Left renal pelvis (tissue), 4 donors: Measurements from ENCODE around the gene SYNJ2BP. TPM values are rescaled to one million over a fixed set of nuclear protein-coding genes. Genes with fewer than 3 reads are reported as not detected.

Experiments used
- DNase-seq, 4 donors: peaks; one replicate each; pipeline ENCODE4 v3.0.0-alpha.2; 2013; ENCODE audit warnings: low read depth in 4 of 4, low spot score in 3 of 4
- polyA plus RNA-seq, 4 donors: library from polyadenylated mRNA; unstranded; fragments of 120-200 nt; gene quantifications; one replicate each; pipeline ENCODE4 v1.2.1, GENCODE V29; 2013; ENCODE audit not compliant: insufficient read length in 4 of 4

Gene SYNJ2BP
- polyA plus RNA-seq, 4 donors, result 25.2 to 44.2 (median 42.3) TPM

DNA sequence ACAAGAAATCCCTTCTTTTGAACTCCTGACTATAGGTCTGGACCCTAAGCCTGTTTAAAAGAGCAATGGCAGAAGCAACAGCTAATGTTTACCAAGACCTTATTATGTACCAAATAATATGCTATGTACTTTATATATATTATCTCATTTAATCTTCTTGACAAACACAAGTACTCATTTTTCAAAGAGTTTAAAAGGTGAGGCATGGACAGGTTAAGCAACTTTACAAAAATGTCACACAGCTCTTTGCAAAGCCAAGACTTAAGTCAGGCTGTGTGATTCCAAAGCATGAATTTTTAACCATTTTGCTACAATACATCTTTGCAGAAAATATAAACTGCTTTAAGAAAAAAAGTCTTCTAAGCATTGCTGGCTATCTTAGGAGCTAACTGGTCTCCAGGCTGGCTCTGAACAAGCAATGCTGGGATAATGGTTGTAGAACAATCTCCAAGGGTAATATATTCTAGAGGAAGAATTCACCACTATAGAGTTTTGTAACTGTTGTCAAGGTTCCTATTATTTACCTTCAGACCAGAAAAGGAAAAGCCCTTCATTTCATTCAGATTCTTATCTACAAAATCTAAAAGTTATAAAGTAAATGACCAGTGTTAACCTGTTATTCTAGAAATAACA is 22.1 kb downstream of the SYNJ2BP start:
- no peak for DNase-seq

DNA sequence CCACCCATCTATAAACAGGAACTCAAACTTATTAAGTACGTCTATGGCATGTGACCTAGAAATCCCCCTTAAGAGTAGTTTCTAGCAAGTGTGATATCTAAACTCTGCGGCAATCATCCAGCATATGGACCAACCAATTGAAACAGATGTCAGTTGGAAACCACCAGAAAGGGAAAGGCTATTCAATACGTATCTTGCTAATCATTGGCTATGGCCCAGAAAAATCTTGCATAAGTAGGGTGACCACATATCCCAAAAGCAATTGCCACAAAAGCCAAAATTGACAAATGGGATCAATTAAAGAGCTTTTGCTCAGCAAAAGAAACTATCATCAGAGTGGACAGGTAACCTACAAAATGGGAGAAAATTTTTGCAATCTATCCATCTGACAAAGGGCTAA is 24.2 kb downstream of the SYNJ2BP start:
- no peak for DNase-seq

DNA sequence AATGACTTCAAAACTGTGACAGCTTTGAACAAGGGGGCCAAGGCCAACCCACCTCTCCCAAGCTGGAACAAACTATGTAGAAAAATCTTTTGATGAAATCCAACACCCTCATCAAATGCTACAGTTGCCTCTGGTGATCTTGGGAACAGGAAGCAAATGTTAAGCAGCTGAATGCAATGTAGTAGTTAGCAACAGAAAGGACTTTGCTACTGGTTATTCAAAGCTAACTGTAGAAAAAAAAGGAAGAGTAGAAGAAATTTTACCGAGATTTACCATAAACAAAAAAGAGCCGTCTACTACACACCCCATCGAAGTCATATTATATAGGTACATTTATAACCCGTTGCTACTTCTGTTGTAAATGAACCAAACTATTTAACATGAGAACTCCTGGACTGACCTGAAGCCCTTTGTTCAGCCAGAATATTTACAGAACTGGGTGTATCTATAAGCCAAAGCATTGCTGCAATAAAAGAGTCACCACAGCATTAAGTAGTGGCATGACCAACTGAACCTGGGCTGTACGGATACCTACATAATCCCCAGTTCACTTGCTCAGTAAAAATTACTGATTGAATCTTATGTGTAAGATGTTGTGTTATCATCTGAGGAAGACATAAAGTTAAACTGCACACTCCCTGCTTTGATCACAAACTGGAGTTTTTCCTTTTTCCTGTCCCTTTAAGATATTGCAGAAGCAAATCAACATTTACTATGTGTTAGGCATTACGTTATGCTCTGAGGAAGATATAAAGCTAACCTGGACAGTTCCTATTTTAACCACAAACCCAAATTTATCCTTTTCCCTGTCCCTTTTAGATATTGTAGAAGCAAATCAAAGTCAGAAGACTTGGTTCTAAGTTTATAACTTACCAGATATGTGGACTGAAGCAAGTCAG is 25.1 kb downstream of the SYNJ2BP start:
- DNase-seq, result no peak

DNA sequence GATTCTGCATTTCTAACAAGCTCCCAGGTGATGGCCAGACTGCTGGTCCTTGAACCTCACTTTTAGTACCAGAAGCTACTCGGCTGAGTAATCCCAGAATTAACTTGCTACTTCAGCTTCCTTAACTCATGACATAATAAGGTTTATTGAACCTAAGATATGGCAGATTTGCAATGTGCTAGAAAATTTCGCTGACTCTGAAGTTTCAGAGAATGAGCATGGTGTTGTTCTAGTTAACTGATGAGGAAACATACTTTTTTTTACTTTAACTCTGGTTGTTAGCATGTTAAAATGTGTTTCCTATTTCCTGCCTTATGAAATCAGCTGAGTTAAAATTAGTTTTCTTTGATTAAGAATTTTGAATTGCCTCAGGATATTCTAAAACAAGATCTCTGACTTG is 34.4 kb downstream of the SYNJ2BP start:
- DNase-seq, result no peak

GRCh38 chr14:70380824-70381223 is 36.1 kb downstream of the SYNJ2BP start:
- no peak for DNase-seq

DNA sequence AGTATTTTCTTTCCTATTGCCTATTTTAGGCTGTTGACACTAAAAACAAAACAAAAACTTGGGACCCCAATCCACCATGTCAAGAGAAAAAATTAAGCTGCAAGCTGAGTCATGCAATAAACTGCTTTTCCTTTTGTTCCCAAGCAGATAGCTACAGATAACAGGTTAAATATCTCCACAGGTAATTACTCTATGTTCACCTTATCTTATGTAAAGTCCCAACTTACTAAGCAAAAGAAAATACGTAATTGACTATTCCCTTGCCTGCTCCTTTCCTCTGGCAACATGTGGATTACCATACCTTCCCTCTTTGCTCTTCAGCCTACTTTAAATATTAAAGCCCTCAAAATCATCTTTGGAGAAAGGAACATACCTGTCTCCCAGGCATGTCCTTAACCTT is 38.2 kb downstream of the SYNJ2BP start:
- no peak for DNase-seq

Other genes starting within 250 kb of the SYNJ2BP start
- gene SLC8A3, start 228.1 kb downstream of the SYNJ2BP start, polyA plus RNA-seq, result under 1 TPM; 0.30 to 0.55 (median 0.45) TPM
- 100 to 1,000 TPM in 1 of 4 donors, 10 to 100 TPM in 3; 63.1 to 112 (median 73.5) TPM for gene COX16, start 57.4 kb downstream of the SYNJ2BP start, polyA plus RNA-seq
- gene ADAM21, start 35.1 kb upstream of the SYNJ2BP start, polyA plus RNA-seq, result under 1 TPM; 0.36 to 0.61 (median 0.48) TPM
- under 1 TPM in 3 of 4 donors, not detected in 1; 0.14 to 0.17 (median 0.16) TPM for gene ADAM20, start 117.9 kb upstream of the SYNJ2BP start, polyA plus RNA-seq
- 10 to 100 TPM; 36.1 to 45.8 (median 40.4) TPM for gene MED6, start 183.6 kb upstream of the SYNJ2BP start, polyA plus RNA-seq
- 1 to 10 TPM; 2.6 to 3.8 (median 3.5) TPM for gene TTC9, start 224.8 kb upstream of the SYNJ2BP start, polyA plus RNA-seq